Measurements from ENCODE around the gene DAD1.

DNA sequence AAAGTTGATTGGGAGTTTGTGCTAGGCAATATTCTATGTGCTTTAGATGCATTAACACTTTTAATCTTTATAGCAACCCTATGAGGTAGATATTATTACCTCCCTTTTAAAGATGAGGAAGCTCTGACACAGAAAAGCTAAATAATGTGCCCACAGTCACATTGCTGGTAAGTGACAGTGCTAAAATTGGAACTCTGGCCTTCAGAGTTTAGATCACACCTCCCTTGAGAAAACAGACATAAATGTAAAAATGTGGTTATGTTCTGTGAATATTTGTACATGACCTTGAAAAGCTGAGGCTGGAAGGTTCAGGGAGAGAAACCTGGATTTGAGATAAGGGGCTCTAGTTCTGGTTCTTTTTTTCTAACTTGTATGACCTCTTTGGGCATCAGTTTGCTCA lies 11.0 kb upstream of the DAD1 start:
- no peak for TF ChIP-seq POLR2A (IDR thresholded peaks at IDR 0.05)
- TF ChIP-seq, protein P1, sequence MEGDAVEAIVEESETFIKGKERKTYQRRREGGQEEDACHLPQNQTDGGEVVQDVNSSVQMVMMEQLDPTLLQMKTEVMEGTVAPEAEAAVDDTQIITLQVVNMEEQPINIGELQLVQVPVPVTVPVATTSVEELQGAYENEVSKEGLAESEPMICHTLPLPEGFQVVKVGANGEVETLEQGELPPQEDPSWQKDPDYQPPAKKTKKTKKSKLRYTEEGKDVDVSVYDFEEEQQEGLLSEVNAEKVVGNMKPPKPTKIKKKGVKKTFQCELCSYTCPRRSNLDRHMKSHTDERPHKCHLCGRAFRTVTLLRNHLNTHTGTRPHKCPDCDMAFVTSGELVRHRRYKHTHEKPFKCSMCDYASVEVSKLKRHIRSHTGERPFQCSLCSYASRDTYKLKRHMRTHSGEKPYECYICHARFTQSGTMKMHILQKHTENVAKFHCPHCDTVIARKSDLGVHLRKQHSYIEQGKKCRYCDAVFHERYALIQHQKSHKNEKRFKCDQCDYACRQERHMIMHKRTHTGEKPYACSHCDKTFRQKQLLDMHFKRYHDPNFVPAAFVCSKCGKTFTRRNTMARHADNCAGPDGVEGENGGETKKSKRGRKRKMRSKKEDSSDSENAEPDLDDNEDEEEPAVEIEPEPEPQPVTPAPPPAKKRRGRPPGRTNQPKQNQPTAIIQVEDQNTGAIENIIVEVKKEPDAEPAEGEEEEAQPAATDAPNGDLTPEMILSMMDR (IDR thresholded peaks at IDR 0.05): no peak

Data from adrenal gland (tissue), 5 donors.